Measurements from ENCODE around the gene ZSCAN31. TPM values are rescaled to one million over a fixed set of nuclear protein-coding genes. Genes with fewer than 3 reads are reported as not detected.
A peak's percentile ranks its signal among the peaks of the same experiment; 100 is the strongest.

ZSCAN31 gene
- total and polyA plus RNA-seq, 9 of the 15 experiments (the other 6 are each of a cell fraction or from before 2014, with no cell fraction given): 3.9 to 12.1 (median 7.0) TPM

DNA sequence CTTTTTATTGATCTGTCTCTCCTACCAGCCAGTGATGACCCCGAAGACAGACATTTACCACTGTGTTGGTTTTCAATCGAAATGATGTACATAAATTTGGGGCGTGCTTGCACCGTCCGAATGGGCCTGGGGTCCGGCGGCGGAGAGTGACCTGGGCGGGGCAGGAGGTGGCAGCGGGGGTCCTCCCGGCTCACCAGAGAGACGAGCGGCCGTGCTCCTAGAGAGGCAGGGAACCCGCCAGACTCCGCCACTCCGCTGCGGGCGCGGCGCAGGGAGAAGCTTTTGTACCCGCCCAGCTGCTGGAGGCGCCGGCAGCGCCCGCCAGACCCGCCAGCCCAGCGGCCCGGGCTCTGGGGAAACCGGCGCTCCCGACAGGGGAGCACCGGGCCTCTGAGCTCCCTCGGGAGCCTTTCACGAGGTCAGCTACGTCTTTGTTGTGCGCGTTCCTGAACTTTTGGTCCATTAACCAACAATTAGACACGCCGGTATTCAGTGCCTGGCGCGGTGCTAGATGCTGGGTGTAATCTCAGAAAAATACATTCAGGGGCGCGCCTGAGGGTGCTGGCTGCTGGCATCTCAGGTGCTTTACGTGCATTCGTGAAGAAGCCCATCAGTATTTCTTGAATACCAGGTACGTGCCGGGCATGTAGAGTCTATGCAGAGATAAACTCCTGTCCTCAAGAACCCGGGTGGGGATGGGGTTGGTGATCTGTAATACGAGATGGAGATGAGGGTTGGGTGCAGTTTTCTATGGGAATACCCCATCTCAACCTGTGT, 54.5 kb downstream of the ZSCAN31 start, which contains the start of gene PGBD1 (continued):
- peak; percentile 65 for TF ChIP-seq ATF7 (IDR thresholded peaks at IDR 0.05)
- TF ChIP-seq, protein P1, sequence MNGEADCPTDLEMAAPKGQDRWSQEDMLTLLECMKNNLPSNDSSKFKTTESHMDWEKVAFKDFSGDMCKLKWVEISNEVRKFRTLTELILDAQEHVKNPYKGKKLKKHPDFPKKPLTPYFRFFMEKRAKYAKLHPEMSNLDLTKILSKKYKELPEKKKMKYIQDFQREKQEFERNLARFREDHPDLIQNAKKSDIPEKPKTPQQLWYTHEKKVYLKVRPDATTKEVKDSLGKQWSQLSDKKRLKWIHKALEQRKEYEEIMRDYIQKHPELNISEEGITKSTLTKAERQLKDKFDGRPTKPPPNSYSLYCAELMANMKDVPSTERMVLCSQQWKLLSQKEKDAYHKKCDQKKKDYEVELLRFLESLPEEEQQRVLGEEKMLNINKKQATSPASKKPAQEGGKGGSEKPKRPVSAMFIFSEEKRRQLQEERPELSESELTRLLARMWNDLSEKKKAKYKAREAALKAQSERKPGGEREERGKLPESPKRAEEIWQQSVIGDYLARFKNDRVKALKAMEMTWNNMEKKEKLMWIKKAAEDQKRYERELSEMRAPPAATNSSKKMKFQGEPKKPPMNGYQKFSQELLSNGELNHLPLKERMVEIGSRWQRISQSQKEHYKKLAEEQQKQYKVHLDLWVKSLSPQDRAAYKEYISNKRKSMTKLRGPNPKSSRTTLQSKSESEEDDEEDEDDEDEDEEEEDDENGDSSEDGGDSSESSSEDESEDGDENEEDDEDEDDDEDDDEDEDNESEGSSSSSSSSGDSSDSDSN (IDR thresholded peaks at IDR 0.05; ENCODE audit: borderline replicate concordance in 1 of 2, low read depth in 2 of 2, low read length in 2 of 2): peak; percentile 86 to 92; a peak in 3 of 4 replicates
- TF ChIP-seq RBM22 (IDR thresholded peaks at IDR 0.05; ENCODE audit: low read depth, low read length, poor library complexity, severe bottlenecking): peak; percentile 43
- TF ChIP-seq TBP (optimal IDR thresholded peaks at IDR 0.05; ENCODE audit: low read depth, low read length): peak; percentile 78
- peak; percentile 28 to 35 for TF ChIP-seq RAD21 (CRISPR knock-in tag; conservative IDR thresholded peaks at IDR 0.05 in 1 of 2, IDR thresholded peaks at IDR 0.05 in 1 of 2)
- TF ChIP-seq REST (IDR thresholded peaks at IDR 0.05; ENCODE audit: borderline replicate concordance): peak; percentile 17; the same call in 1 of the 2 replicates
- no peak for TF ChIP-seq REST (CRISPR knock-in tag; IDR thresholded peaks at IDR 0.05; ENCODE audit: low read depth)
- TF ChIP-seq SMAD4 (CRISPR knock-in tag; conservative IDR thresholded peaks at IDR 0.05): peak; percentile 94
- TF ChIP-seq CXXC5 (CRISPR knock-in tag; IDR thresholded peaks at IDR 0.05): peak; percentile 92
- peak; percentile 37 to 40; a peak in 1 of 4 replicates for TF ChIP-seq NONO (IDR thresholded peaks at IDR 0.05; ENCODE audit: low read depth in 2 of 2, low read length in 1 of 2)
- TF ChIP-seq POLR2A (conservative IDR thresholded peaks at IDR 0.05): peak; percentile 82
- TF ChIP-seq ELF1 (tag; IDR thresholded peaks at IDR 0.05): no peak; the same call in 1 of the 2 replicates
- TF ChIP-seq CBX3 (IDR thresholded peaks at IDR 0.05; ENCODE audit: borderline replicate concordance in 1 of 2, low read length in 2 of 2): 0 out of 3 replicates have a peak, but pooled peaks of 1 of the 2 experiments have one; percentile 25
- TF ChIP-seq CTBP1 (IDR thresholded peaks at IDR 0.05; ENCODE audit: borderline replicate concordance): peak; percentile 74; the same call in 1 of the 2 replicates
- TF ChIP-seq, protein P2, sequence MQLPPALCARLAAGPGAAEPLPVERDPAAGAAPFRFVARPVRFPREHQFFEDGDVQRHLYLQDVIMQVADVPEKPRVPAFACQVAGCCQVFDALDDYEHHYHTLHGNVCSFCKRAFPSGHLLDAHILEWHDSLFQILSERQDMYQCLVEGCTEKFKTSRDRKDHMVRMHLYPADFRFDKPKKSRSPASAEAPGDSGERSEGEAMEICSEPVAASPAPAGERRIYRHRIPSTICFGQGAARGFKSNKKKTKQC (CRISPR knock-in tag; IDR thresholded peaks at IDR 0.05): peak; percentile 77
- TF ChIP-seq HMGN3 (IDR thresholded peaks at IDR 0.05; ENCODE audit: borderline replicate concordance, extremely low read depth, insufficient read length, low read depth, low read length): peak; percentile 70

Measured in K562 (cell line).